Skeletal muscle satellite cell (primary cell): ENCODE data around the gene FOXD3. TPM values are rescaled to one million over a fixed set of nuclear protein-coding genes. Genes with fewer than 3 reads are reported as not detected.

Experiments
- H3K27me3 ChIP-seq: 2 replicates; pipeline ENCODE4 v1.7.0; 2013; ENCODE audit warnings: low read length; ENCODE audit not compliant: control insufficient read depth, insufficient read depth
- H3K36me3 ChIP-seq: 2 replicates; pipeline ENCODE4 v1.7.0; 2013; ENCODE audit warnings: mild to moderate bottlenecking, control low read depth, low read length; ENCODE audit not compliant: insufficient read depth
- H3K4me1 ChIP-seq: 2 replicates; pipeline ENCODE4 v1.7.0; 2013; ENCODE audit warnings: low read length; ENCODE audit not compliant: control insufficient read depth, insufficient read depth
- H3K4me2 ChIP-seq: 2 replicates; pipeline ENCODE4 v1.7.0; 2013; ENCODE audit warnings: mild to moderate bottlenecking, low read length
- H3K4me3 ChIP-seq: 2 replicates; pipeline ENCODE4 v1.7.0; 2013; ENCODE audit warnings: low read length
- H3K9ac ChIP-seq: 2 replicates; pipeline ENCODE4 v1.7.0; 2013; ENCODE audit warnings: mild to moderate bottlenecking, low read depth, low read length, moderate library complexity
- H3K9me3 ChIP-seq: replicated peaks from 2 replicates; pipeline ENCODE4 v1.7.0; 2013; ENCODE audit warnings: mild to moderate bottlenecking, control low read depth, low read length
- small RNA-seq: library from RNA; depleted of rRNA; stranded (forward); fragments of <200 nt; gene quantifications from one replicate; pipeline ENCODE3, GENCODE V24; 2012

FOXD3 gene

GRCh38 chr1:63368131-63368530, 45.8 kb downstream of the FOXD3 start:
- Histone ChIP-seq H3K4me1 (peaks cover 4% of the 10 kb centered on the region), H3K9me3 (no peaks in the 10 kb centered on the region), H3K4me3 (peak overlapping the region; percentile 97), H3K36me3 (no peaks in the 10 kb centered on the region), H3K27me3 (no peaks in the 10 kb centered on the region), H3K4me2 (peak overlapping the region; percentile 94), H3K9ac (peak overlapping the region; percentile 86)

Small RNAs within 50 kb of the gene (small RNA-seq; reads per million reads assigned to genes)
- gene MIR6068 = not detected
- gene RF00019 = not detected
